ENCODE measurements around the gene HEATR1.

The HEATR1 gene

DNA sequence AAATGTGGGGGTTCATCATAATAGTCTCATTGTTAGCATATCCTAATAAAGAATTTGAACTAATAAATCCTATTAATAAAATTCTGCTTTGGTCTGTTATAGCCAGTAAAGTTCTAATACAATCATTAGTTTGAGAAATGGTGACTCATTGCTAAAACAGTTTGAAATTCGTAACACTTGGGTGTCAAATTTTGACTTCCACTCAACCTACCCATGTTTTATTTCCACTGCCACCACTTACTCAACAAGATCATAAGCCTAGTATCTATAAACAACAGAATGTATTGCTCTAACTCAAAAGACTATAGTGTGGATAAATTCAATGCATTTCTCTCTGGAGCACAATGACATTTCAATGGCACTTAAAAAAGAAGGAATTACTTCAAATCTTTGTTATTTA is 51.4 kb downstream of the HEATR1 start:
- Histone ChIP-seq H3K36me3 (peaks cover 96% of the 10 kb centered on the region), H3K4me3 (ENCODE audit: low read depth, low read length) (no peak overlapping the region), H3K9me3 (ENCODE audit: severe bottlenecking) (no peaks in the 10 kb centered on the region), H3K27ac (no peak overlapping the region), H3K27me3 (ENCODE audit: insufficient read depth, low read depth, severe bottlenecking) (no peaks in the 10 kb centered on the region)
- no peak for DNase-seq
- no peak for TF ChIP-seq CTCF (IDR thresholded peaks at IDR 0.05; ENCODE audit: low read depth, low read length)

DNA sequence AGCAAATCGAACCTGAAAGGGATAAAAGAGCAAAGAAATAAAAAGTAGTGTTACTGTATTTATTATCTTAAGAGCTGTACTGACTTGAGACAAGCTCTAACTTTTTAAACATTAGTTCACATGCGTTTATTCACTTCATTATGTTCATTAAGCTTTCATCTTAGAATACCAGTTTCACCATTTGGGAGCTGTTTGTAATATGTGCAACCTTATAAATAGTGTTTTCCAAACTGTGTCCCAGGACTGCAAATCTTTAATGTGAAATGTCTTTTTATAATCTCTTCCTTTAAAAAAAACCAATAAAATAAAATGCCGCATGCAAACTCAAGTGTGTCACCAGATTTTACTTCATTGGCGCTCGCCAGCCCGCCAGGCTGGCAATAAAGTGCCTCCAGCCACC is 52.2 kb downstream of the HEATR1 start:
- no peak for TF ChIP-seq CTCF (IDR thresholded peaks at IDR 0.05; ENCODE audit: low read depth, low read length)
- peaks cover 96% of the 10 kb centered on the region for H3K36me3 ChIP-seq
- no peaks in the 10 kb centered on the region for H3K27me3 ChIP-seq (ENCODE audit: insufficient read depth, low read depth, severe bottlenecking)
- DNase-seq = no peak
- no peak overlapping the region for H3K27ac ChIP-seq
- H3K9me3 ChIP-seq (ENCODE audit: severe bottlenecking) = no peaks in the 10 kb centered on the region
- H3K4me3 ChIP-seq (ENCODE audit: low read depth, low read length) = no peak overlapping the region

GRCh38 chr1:236550961-236551851 is 53.1 kb downstream of the HEATR1 start:
- Histone ChIP-seq H3K36me3 (peaks cover 96% of the 10 kb centered on the region), H3K27me3 (ENCODE audit: insufficient read depth, low read depth, severe bottlenecking) (no peaks in the 10 kb centered on the region), H3K9me3 (ENCODE audit: severe bottlenecking) (no peaks in the 10 kb centered on the region), H3K4me3 (ENCODE audit: low read depth, low read length) (no peak overlapping the region), H3K27ac (no peak overlapping the region)
- DNase-seq = no peak
- no peak for TF ChIP-seq CTCF (IDR thresholded peaks at IDR 0.05; ENCODE audit: low read depth, low read length)

DNA sequence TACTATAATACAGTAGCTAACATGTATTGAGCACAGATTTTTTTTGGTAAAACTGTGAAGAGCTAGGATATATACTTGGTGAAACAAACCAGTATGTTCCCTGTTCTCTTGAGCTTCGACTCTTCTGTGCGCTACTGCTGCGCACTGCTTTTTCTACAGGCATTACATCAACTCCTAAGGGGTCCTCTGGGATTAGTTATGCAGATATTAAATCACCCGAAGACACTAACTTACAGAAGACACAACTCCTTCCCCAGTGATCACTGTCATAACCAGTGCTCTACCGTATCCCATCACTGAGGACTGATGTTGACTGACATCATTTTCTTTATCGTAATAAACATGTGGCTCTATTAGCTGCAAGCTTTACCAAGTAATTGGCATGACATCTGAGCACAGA is 55.9 kb downstream of the HEATR1 start:
- H3K36me3 ChIP-seq = peaks cover 90% of the 10 kb centered on the region
- no peak for TF ChIP-seq CTCF (IDR thresholded peaks at IDR 0.05; ENCODE audit: low read depth, low read length)
- no peak overlapping the region for H3K27ac ChIP-seq
- H3K4me3 ChIP-seq (ENCODE audit: low read depth, low read length) = no peak overlapping the region
- no peak for DNase-seq
- no peaks in the 10 kb centered on the region for H3K27me3 ChIP-seq (ENCODE audit: insufficient read depth, low read depth, severe bottlenecking)
- no peaks in the 10 kb centered on the region for H3K9me3 ChIP-seq (ENCODE audit: severe bottlenecking)

- DNase-seq = no peak
- H3K27me3 ChIP-seq (ENCODE audit: insufficient read depth, low read depth, severe bottlenecking) = no peaks in the 10 kb centered on the region
- no peak overlapping the region for H3K27ac ChIP-seq
- peaks cover 90% of the 10 kb centered on the region for H3K36me3 ChIP-seq
- H3K9me3 ChIP-seq (ENCODE audit: severe bottlenecking) = no peaks in the 10 kb centered on the region
- no peak for TF ChIP-seq CTCF (IDR thresholded peaks at IDR 0.05; ENCODE audit: low read depth, low read length)
- no peak overlapping the region for H3K4me3 ChIP-seq (ENCODE audit: low read depth, low read length)
Observed at GRCh38 chr1:236545621-236546169, 58.6 kb downstream of the HEATR1 start.

Measured in WERI-Rb-1 (cell line).